ENCODE results near the gene ADAM22. TPM values are rescaled to one million over a fixed set of nuclear protein-coding genes. Genes with fewer than 3 reads are reported as not detected.
"Not testable (repeated sequence)": the region's sequence is repeated elsewhere in the genome, so short reads cannot be mapped to it uniquely, and the experiment has no call there.

ADAM22 gene
- total and polyA plus RNA-seq, 10 of the 15 experiments (the other 5 are each of a cell fraction or from before 2014, with no cell fraction given) = 1.4 to 24.5 (median 7.6) TPM

DNA sequence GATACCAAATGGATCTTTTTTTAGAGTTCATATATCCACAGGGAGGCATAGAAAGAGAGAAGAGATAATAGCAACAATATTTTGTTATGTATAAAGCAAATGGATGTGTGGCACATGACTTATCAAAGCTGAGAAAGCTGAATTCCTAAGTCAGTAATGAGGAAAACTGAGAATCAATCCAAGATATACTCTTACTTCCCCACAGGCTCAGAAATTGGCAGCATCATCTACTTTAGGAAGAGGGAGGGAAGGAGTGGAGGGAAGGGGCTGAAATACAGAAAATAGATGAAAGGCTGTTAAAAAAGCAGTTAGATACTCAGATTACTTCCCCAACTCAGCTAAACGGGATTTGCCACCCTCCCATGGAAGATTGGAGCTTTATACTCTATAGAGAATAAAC, 222.3 kb downstream of the ADAM22 start (continued):
- TF ChIP-seq BCL3 (IDR thresholded peaks at IDR 0.05; ENCODE audit: borderline replicate concordance, insufficient read depth, low read depth, low read length, poor library complexity, severe bottlenecking) (no peak), SIN3A (IDR thresholded peaks at IDR 0.05; ENCODE audit: low read depth, low read length) (no peak), USF2 (IDR thresholded peaks at IDR 0.05; ENCODE audit: borderline replicate concordance, low read depth, low read length) (no peak)

- SMC1A ChIA-PET (ENCODE audit: uncharacterized antibody, unreplicated experiment) = interaction anchor here (0.7 to 1.3 kb wide), 4 partner anchors 10 to 18 kb away, joined by 3 to 5 read pairs (median 4); no protein-coding TSS in a partner anchor
- H3K4me1 ChIP-seq (ENCODE audit: control insufficient read depth, insufficient read depth, low read length); H2AFZ ChIP-seq (ENCODE audit: control insufficient read depth, low read depth, low read length); RAD21 ChIA-PET (ENCODE audit: unreplicated experiment); BruUV-seq (replicated peaks); FAIRE-seq; H3K27me3 ChIP-seq (replicated peaks in 1 of 2; ENCODE audit: control insufficient read depth in 2 of 2, insufficient read depth in 2 of 2, low read length in 1 of 2); POLR2A ChIA-PET; ATAC-seq; H3K4me2 ChIP-seq (ENCODE audit: control insufficient read depth, insufficient read depth); intact Hi-C loops (cut with micrococcal nuclease; ENCODE audit: unreplicated experiment); H3K27ac ChIP-seq (ENCODE audit: control insufficient read depth, insufficient read depth); H3K9me3 ChIP-seq (replicated peaks; ENCODE audit: control insufficient read depth, insufficient read depth, low read length); H3K9ac ChIP-seq (ENCODE audit: control insufficient read depth, insufficient read depth, low read length); H3K36me3 ChIP-seq (ENCODE audit: control insufficient read depth in 2 of 2, insufficient read depth in 2 of 2, low read length in 1 of 2); H3K79me2 ChIP-seq (ENCODE audit: control insufficient read depth, insufficient read depth, low read length); in situ Hi-C loops (cut with MboI); H4K20me1 ChIP-seq (ENCODE audit: control insufficient read depth, insufficient read depth); H3K4me3 ChIP-seq; DNase-seq (ENCODE audit: low read depth, low spot score): not testable (repeated sequence)
- WGBS (ENCODE audit: insufficient coverage, insufficient replicate concordance, low lambda C conversion rate, missing lambda C conversion rate) = 50% methylated on average over 2 of the region's 2 CpGs
- CTCF ChIA-PET = interaction anchor here (3.1 kb wide), 1 partner anchor 10 kb away, joined by 8 read pairs; no protein-coding TSS in a partner anchor
Observed at GRCh38 chr7:88159741-88160140, 225.7 kb downstream of the ADAM22 start.

Data from GM12878 (cell line).